ENCODE results near the gene VSTM2B.

The VSTM2B gene

GRCh38 chr19:29515233-29515619 lies 10.6 kb upstream of the VSTM2B start:
- FAIRE-seq (peak; percentile 27), DNase-seq (ENCODE audit: low spot score) (no peak)

- DNase-seq (ENCODE audit: low spot score) (no peak), FAIRE-seq (no peak)
Measured at GRCh38 chr19:29515706-29516357, 10.0 kb upstream of the VSTM2B start.

- no peak for FAIRE-seq
- no peak for DNase-seq (ENCODE audit: low spot score)
Measured at GRCh38 chr19:29516358-29516725, 9.5 kb upstream of the VSTM2B start.

- DNase-seq (ENCODE audit: low spot score) (no peak), FAIRE-seq (no peak)
Measured at GRCh38 chr19:29516821-29517395, 8.9 kb upstream of the VSTM2B start.

GRCh38 chr19:29517412-29517811 lies 8.4 kb upstream of the VSTM2B start:
- FAIRE-seq (no peak), DNase-seq (ENCODE audit: low spot score) (no peak)

- DNase-seq (ENCODE audit: low spot score) (no peak), FAIRE-seq (no peak)
Measured at GRCh38 chr19:29517946-29518345, 7.8 kb upstream of the VSTM2B start.

GRCh38 chr19:29519146-29519545 lies 6.6 kb upstream of the VSTM2B start:
- no peak for FAIRE-seq
- no peak for DNase-seq (ENCODE audit: low spot score)

GRCh38 chr19:29519931-29520330 lies 5.9 kb upstream of the VSTM2B start:
- DNase-seq (ENCODE audit: low spot score) (no peak), FAIRE-seq (peak; percentile 27)

GRCh38 chr19:29520390-29520789 lies 5.4 kb upstream of the VSTM2B start:
- no peak for DNase-seq (ENCODE audit: low spot score)
- FAIRE-seq, result no peak

GRCh38 chr19:29521291-29522075 lies 4.3 kb upstream of the VSTM2B start:
- FAIRE-seq (no peak), DNase-seq (ENCODE audit: low spot score) (no peak)

- DNase-seq (ENCODE audit: low spot score), result no peak
- FAIRE-seq, result no peak
Measured at GRCh38 chr19:29523568-29523967, 2.2 kb upstream of the VSTM2B start.

- peak; percentile 60 for DNase-seq (ENCODE audit: low spot score)
- no peak for FAIRE-seq
Measured at GRCh38 chr19:29524201-29524911, 1.4 kb upstream of the VSTM2B start.

GRCh38 chr19:29524912-29525831 lies 622 bp upstream of the VSTM2B start:
- DNase-seq (ENCODE audit: low spot score), result peak; percentile 61

GRCh38 chr19:29526730-29527499 lies 1.1 kb downstream of the VSTM2B start:
- FAIRE-seq (no peak), DNase-seq (ENCODE audit: low spot score) (peak; percentile 79)

More at GRCh38 chr19:29524912-29525831, 622 bp upstream of the VSTM2B start:
- peak; percentile 46 for FAIRE-seq

GRCh38 chr19:29527500-29528328 lies 1.9 kb downstream of the VSTM2B start:
- peak; percentile 96 for FAIRE-seq
- no peak for DNase-seq (ENCODE audit: low spot score)

GRCh38 chr19:29528350-29528945 lies 2.7 kb downstream of the VSTM2B start:
- DNase-seq (ENCODE audit: low spot score) (peak; percentile 95), FAIRE-seq (peak; percentile 95)

GRCh38 chr19:29528946-29529645 lies 3.3 kb downstream of the VSTM2B start:
- DNase-seq (ENCODE audit: low spot score), result peak; percentile 47
- FAIRE-seq, result no peak
